DOHH2 (cell line): ENCODE measurements around the gene RALGDS.

Experiments used
- H3F3A ChIP-seq: fragments of 200-600 bp; sonication (generic), shearing (Covaris generic); 2 replicates; pipeline ENCODE4 v1.6.0; 2016; ENCODE audit warnings: antibody characterized with exemption, mild to moderate bottlenecking; ENCODE audit not compliant: control insufficient read depth, insufficient read depth
- H3K27ac ChIP-seq: fragments of 200-600 bp; sonication (generic); 2 replicates; pipeline ENCODE4 v1.5.1; 2014; ENCODE audit warnings: low read depth, mild to moderate bottlenecking, low read length, moderate library complexity
- H3K27me3 ChIP-seq: fragments of 200-600 bp; sonication (generic); 2 replicates; pipeline ENCODE4 v1.6.1; 2014; ENCODE audit warnings: mild to moderate bottlenecking, low read length, mixed read lengths; ENCODE audit not compliant: control insufficient read depth
- H3K36me3 ChIP-seq: fragments of 200-600 bp; sonication (generic); 2 replicates; pipeline ENCODE4 v1.6.1; 2014; ENCODE audit warnings: mild to moderate bottlenecking, low read length, moderate library complexity, mixed read lengths; ENCODE audit not compliant: control insufficient read depth
- H3K4me1 ChIP-seq: fragments of 200-600 bp; sonication (generic); 2 replicates; pipeline ENCODE4 v1.6.1; 2014; ENCODE audit warnings: mild to moderate bottlenecking, low read length, mixed read lengths; ENCODE audit not compliant: control insufficient read depth
- H3K4me2 ChIP-seq: fragments of 200-600 bp; sonication (generic); 2 replicates; pipeline ENCODE4 v1.6.0; 2014; ENCODE audit warnings: mild to moderate bottlenecking, low read length, moderate library complexity
- H3K4me3 ChIP-seq: fragments of 200-600 bp; sonication (generic); 2 replicates; pipeline ENCODE4 v1.5.1; 2014; ENCODE audit warnings: mild to moderate bottlenecking, low read length, mixed read lengths
- H3K79me2 ChIP-seq: fragments of 200-600 bp; sonication (generic); 2 replicates; pipeline ENCODE4 v1.6.1; 2014; ENCODE audit warnings: mild to moderate bottlenecking, low read length, mixed read lengths; ENCODE audit not compliant: control insufficient read depth
- H3K9me2 ChIP-seq: fragments of 200-600 bp; sonication (generic); replicated peaks from 2 replicates; pipeline ENCODE4 v1.6.1; 2014; ENCODE audit warnings: mild to moderate bottlenecking, low read length, mixed read lengths; ENCODE audit not compliant: control insufficient read depth
- H3K9me3 ChIP-seq: fragments of 200-600 bp; sonication (generic); 2 replicates; pipeline ENCODE4 v1.6.1; 2014; ENCODE audit warnings: antibody characterized with exemption, low read length, mixed read lengths; ENCODE audit not compliant: control insufficient read depth, insufficient read depth
- H4K20me1 ChIP-seq: fragments of 200-600 bp; sonication (generic); 2 replicates; pipeline ENCODE4 v1.6.0; 2014; ENCODE audit warnings: low read depth, mild to moderate bottlenecking, antibody characterized with exemption, low read length, moderate library complexity; ENCODE audit not compliant: control insufficient read depth, insufficient read depth
- CTCF ChIP-seq: fragments of 200-600 bp; sonication (generic); IDR thresholded peaks from one replicate; pipeline ENCODE4 v1.5.1; 2014; ENCODE audit warnings: antibody characterized with exemption, mild to moderate bottlenecking, low read depth, low read length; ENCODE audit not compliant: poor library complexity, severe bottlenecking
- EZH2phosphoT487 ChIP-seq: fragments of 200-600 bp; sonication (generic); IDR thresholded peaks from 2 replicates; pipeline ENCODE4 v1.6.1; 2017; ENCODE audit warnings: borderline replicate concordance, mild to moderate bottlenecking, antibody characterized with exemption, low read length, moderate library complexity, mixed read lengths

The RALGDS gene

DNA sequence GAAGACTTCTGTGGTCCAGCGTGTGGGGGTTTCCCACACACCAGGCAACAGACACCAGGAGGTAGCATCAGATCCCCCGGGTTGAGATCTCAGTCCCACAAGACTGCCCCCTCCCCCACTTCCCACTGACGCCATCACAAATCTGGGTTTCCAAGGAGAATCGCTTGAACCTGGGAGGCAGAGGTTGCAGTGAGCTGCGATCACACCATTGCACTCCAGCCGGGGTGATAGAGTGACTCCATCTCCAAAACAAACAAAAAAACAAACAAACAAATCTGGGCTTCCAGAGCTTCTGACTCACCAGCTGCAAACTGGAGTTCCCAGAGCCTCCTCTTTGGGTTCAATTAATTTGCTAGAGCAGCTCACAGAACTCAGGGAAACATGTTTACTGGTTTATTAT, 47.4 kb upstream of the RALGDS start:
- Histone ChIP-seq H3F3A (no peaks in the 10 kb centered on the region), H4K20me1 (no peaks in the 10 kb centered on the region), H3K36me3 (no peaks in the 10 kb centered on the region), H3K4me3 (no peak overlapping the region), H3K4me2 (no peak overlapping the region), H3K4me1 (peaks cover 24% of the 10 kb centered on the region), H3K27ac (no peak overlapping the region), H3K9me3 (no peaks in the 10 kb centered on the region), H3K27me3 (peaks cover 23% of the 10 kb centered on the region), H3K79me2 (no peaks in the 10 kb centered on the region), H3K9me2 (no peaks in the 10 kb centered on the region)
- TF ChIP-seq EZH2phosphoT487 (no peak), CTCF (no peak)

DNA sequence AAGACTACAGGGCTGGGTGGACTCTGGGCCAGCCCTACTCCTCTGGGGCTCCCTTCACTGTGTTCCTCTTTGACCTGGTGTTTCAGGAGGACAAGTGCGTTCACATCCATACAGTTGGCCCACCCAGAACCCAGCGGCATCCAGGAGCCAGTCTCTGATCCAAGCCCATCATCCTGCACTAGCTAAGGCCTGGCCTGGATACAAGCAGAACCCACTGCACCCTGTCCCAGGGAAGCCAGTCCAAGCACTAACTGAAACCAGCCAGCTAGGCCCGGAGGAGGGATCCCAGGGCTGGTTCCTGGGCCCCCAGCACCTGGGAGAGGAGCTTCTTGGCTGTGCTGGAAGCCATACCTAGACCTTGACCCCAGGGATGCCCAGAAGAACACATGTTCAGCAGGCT, 46.7 kb upstream of the RALGDS start:
- no peaks in the 10 kb centered on the region for H3K36me3 ChIP-seq
- peaks cover 31% of the 10 kb centered on the region for H3K4me1 ChIP-seq
- no peaks in the 10 kb centered on the region for H4K20me1 ChIP-seq
- no peaks in the 10 kb centered on the region for H3F3A ChIP-seq
- H3K9me3 ChIP-seq, result no peaks in the 10 kb centered on the region
- no peak for TF ChIP-seq EZH2phosphoT487
- TF ChIP-seq CTCF, result no peak
- H3K4me3 ChIP-seq, result no peak overlapping the region
- peaks cover 21% of the 10 kb centered on the region for H3K27me3 ChIP-seq
- H3K9me2 ChIP-seq, result no peaks in the 10 kb centered on the region
- no peak overlapping the region for H3K27ac ChIP-seq
- no peaks in the 10 kb centered on the region for H3K79me2 ChIP-seq
- H3K4me2 ChIP-seq, result no peak overlapping the region

GRCh38 chr9:133167096-133167730, 46.2 kb upstream of the RALGDS start:
- TF ChIP-seq EZH2phosphoT487, result no peak
- TF ChIP-seq CTCF, result no peak
- H3K27ac ChIP-seq, result no peak overlapping the region
- H3K4me1 ChIP-seq, result peaks cover 32% of the 10 kb centered on the region

More at GRCh38 chr9:133167096-133167730, 46.2 kb upstream of the RALGDS start:
- no peaks in the 10 kb centered on the region for H3K9me3 ChIP-seq
- no peaks in the 10 kb centered on the region for H4K20me1 ChIP-seq
- no peaks in the 10 kb centered on the region for H3F3A ChIP-seq
- no peaks in the 10 kb centered on the region for H3K79me2 ChIP-seq
- no peaks in the 10 kb centered on the region for H3K9me2 ChIP-seq
- peaks cover 18% of the 10 kb centered on the region for H3K27me3 ChIP-seq
- no peak overlapping the region for H3K4me3 ChIP-seq
- H3K4me2 ChIP-seq, result no peak overlapping the region
- no peaks in the 10 kb centered on the region for H3K36me3 ChIP-seq
